ENCODE data around the gene ABCC3.

DNA sequence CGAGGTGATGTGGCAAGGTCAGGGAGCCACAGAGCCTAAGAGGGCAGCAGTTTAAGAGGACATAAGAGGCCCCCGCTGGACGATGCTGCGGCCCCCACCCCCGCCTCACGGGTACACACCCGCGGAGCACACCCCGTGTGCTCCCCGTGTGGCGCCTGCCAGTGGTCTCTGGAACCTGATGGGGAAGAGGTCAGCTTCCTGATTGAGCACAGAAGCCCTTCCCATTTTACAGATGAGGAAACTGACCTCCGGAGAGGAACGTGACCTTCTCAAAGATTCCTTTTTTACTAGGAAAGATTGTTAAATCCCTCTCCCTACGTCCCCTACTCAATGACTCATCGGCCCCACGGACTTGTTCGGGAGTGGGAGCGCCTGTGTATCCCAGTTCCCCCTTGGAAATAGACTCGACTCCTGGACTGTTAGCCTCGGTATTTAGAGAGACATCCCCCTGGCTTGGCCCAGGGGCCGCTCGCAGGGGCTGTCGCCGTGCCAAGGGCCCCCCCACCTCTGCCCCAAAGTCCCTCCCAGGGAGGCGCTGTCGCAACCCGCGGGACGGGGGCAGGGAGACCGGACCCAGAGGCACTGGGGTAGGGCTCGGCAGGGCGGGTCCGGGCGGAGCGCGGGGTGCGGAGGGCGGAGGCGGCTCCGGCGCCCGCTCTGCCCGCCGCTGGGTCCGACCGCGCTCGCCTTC, at the start of gene ABCC3:
- TF ChIP-seq CTCF (conservative IDR thresholded peaks at IDR 0.05; ENCODE audit: low read depth, low read length): no peak
- TF ChIP-seq EZH2 (IDR thresholded peaks at IDR 0.05; ENCODE audit: borderline replicate concordance, low read depth, low read length, poor library complexity, severe bottlenecking): peak; percentile 35

All from A673 (cell line).